ENCODE measurements around the gene CCT8. TPM values are rescaled to one million over a fixed set of nuclear protein-coding genes. Genes with fewer than 3 reads are reported as not detected.

The CCT8 gene
- polyA plus RNA-seq, 1 of the 3 experiments (the other 2 are of a cell fraction) = 102 TPM

DNA sequence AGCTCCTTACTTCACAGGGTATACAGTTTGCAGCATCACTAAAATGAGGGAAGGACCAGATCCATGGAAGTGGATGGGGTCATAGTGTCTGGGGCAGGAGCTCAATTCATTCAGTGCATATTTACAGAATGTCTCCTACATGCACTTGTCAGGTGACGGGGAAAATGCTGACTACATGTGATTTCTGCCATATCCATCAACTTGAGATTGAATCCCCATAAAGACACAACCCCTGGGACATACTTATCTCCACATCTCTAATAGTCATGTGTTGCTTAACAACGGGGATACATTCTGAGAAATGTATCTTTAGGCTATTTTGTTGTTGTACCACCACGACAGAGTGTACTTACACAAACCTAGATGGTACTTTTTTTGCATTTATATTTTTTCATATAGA lies 66.3 kb downstream of the CCT8 start (continued):
- TF ChIP-seq, protein P1, sequence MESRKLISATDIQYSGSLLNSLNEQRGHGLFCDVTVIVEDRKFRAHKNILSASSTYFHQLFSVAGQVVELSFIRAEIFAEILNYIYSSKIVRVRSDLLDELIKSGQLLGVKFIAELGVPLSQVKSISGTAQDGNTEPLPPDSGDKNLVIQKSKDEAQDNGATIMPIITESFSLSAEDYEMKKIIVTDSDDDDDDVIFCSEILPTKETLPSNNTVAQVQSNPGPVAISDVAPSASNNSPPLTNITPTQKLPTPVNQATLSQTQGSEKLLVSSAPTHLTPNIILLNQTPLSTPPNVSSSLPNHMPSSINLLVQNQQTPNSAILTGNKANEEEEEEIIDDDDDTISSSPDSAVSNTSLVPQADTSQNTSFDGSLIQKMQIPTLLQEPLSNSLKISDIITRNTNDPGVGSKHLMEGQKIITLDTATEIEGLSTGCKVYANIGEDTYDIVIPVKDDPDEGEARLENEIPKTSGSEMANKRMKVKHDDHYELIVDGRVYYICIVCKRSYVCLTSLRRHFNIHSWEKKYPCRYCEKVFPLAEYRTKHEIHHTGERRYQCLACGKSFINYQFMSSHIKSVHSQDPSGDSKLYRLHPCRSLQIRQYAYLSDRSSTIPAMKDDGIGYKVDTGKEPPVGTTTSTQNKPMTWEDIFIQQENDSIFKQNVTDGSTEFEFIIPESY (IDR thresholded peaks at IDR 0.05; ENCODE audit: borderline replicate concordance, low read depth) = no peak
- no peak for TF ChIP-seq RFX5 (IDR thresholded peaks at IDR 0.05; ENCODE audit: low read length)

Other genes starting within 250 kb of the CCT8 start
- 3.2 and 4.8 TPM in 2 replicates for gene LTN1, start 80.8 kb downstream of the CCT8 start, polyA plus RNA-seq (2012; rRNA removed)
- 20.8 and 27.7 TPM in 2 replicates for gene RWDD2B, start 54.3 kb downstream of the CCT8 start, polyA plus RNA-seq (2012; rRNA removed)
- gene USP16, start 49.0 kb downstream of the CCT8 start, polyA plus RNA-seq (2012; rRNA removed) = 9.2 and 12.2 TPM in 2 replicates
- gene MAP3K7CL, start 57.0 kb upstream of the CCT8 start, polyA plus RNA-seq (2012; rRNA removed) = 2.3 and 5.2 TPM in 2 replicates
- 18.1 and 21.9 TPM in 2 replicates for gene BACH1, start 225.3 kb upstream of the CCT8 start, polyA plus RNA-seq (2012; rRNA removed)